Measurements from ENCODE around the gene CEBPG.

DNA sequence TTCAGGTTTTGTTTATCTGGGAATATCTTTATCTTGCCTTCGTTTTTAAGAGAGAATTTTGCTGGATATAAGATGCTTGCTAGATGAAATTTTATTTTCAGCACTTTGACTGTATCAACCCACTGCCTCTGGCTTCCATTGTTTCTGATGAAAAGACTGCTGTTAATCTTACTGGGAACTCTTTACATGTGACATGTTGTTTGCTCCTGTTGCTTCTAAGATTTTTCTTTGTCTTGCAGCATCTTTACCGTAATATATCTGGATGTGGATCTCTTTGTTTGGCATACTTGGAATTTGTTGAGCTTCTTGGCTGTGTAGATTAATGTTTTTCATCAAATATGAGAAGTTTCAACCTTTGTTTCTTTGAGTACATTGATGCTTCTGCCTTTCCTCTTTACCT lies 18.0 kb upstream of the CEBPG start:
- TF ChIP-seq, protein P1, sequence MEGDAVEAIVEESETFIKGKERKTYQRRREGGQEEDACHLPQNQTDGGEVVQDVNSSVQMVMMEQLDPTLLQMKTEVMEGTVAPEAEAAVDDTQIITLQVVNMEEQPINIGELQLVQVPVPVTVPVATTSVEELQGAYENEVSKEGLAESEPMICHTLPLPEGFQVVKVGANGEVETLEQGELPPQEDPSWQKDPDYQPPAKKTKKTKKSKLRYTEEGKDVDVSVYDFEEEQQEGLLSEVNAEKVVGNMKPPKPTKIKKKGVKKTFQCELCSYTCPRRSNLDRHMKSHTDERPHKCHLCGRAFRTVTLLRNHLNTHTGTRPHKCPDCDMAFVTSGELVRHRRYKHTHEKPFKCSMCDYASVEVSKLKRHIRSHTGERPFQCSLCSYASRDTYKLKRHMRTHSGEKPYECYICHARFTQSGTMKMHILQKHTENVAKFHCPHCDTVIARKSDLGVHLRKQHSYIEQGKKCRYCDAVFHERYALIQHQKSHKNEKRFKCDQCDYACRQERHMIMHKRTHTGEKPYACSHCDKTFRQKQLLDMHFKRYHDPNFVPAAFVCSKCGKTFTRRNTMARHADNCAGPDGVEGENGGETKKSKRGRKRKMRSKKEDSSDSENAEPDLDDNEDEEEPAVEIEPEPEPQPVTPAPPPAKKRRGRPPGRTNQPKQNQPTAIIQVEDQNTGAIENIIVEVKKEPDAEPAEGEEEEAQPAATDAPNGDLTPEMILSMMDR (IDR thresholded peaks at IDR 0.05) = no peak
- no peak for TF ChIP-seq POLR2AphosphoS5 (IDR thresholded peaks at IDR 0.05; ENCODE audit: low read depth, low read length)
- TF ChIP-seq SIN3A (IDR thresholded peaks at IDR 0.05; ENCODE audit: borderline replicate concordance, insufficient read depth, low read depth, low read length) = no peak
- TF ChIP-seq, protein P2, sequence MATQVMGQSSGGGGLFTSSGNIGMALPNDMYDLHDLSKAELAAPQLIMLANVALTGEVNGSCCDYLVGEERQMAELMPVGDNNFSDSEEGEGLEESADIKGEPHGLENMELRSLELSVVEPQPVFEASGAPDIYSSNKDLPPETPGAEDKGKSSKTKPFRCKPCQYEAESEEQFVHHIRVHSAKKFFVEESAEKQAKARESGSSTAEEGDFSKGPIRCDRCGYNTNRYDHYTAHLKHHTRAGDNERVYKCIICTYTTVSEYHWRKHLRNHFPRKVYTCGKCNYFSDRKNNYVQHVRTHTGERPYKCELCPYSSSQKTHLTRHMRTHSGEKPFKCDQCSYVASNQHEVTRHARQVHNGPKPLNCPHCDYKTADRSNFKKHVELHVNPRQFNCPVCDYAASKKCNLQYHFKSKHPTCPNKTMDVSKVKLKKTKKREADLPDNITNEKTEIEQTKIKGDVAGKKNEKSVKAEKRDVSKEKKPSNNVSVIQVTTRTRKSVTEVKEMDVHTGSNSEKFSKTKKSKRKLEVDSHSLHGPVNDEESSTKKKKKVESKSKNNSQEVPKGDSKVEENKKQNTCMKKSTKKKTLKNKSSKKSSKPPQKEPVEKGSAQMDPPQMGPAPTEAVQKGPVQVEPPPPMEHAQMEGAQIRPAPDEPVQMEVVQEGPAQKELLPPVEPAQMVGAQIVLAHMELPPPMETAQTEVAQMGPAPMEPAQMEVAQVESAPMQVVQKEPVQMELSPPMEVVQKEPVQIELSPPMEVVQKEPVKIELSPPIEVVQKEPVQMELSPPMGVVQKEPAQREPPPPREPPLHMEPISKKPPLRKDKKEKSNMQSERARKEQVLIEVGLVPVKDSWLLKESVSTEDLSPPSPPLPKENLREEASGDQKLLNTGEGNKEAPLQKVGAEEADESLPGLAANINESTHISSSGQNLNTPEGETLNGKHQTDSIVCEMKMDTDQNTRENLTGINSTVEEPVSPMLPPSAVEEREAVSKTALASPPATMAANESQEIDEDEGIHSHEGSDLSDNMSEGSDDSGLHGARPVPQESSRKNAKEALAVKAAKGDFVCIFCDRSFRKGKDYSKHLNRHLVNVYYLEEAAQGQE (IDR thresholded peaks at IDR 0.05; ENCODE audit: insufficient read depth in 1 of 2, low read depth in 2 of 2, low read length in 1 of 2) = no peak
- TF ChIP-seq TCF7L2 (IDR thresholded peaks at IDR 0.05; ENCODE audit: low read depth, low read length) = no peak

All from Panc1 (cell line).